Measurements from ENCODE around the gene RNLS.
"Not testable (repeated sequence)": the region's sequence is repeated elsewhere in the genome, so short reads cannot be mapped to it uniquely, and the experiment has no call there.

RNLS gene

GRCh38 chr10:88286030-88286429 is 297.1 kb downstream of the RNLS start:
- DNase-seq: no peak

- DNase-seq: no peak
Measured at GRCh38 chr10:88281592-88282347, 301.3 kb downstream of the RNLS start.

- no peak for DNase-seq
Measured at GRCh38 chr10:88280518-88280917, 302.6 kb downstream of the RNLS start.

GRCh38 chr10:88278912-88279311 is 304.2 kb downstream of the RNLS start:
- no peak for DNase-seq

- DNase-seq: not testable (repeated sequence)
Measured at GRCh38 chr10:88276945-88277344, 306.2 kb downstream of the RNLS start.

GRCh38 chr10:88274286-88274685 is 308.8 kb downstream of the RNLS start:
- DNase-seq: no peak

- no peak for DNase-seq
Measured at GRCh38 chr10:88273567-88273966, 309.6 kb downstream of the RNLS start.

- no peak for DNase-seq
Measured at GRCh38 chr10:88271761-88272543, 311.2 kb downstream of the RNLS start.

GRCh38 chr10:88270871-88271713 is 312.0 kb downstream of the RNLS start:
- no peak for DNase-seq

GRCh38 chr10:88270061-88270808 is 312.9 kb downstream of the RNLS start:
- no peak for DNase-seq

- DNase-seq: no peak
Measured at GRCh38 chr10:88262591-88263234, 320.4 kb downstream of the RNLS start.

GRCh38 chr10:88261152-88261551 is 322.0 kb downstream of the RNLS start:
- no peak for DNase-seq

GRCh38 chr10:88260329-88261051 is 322.6 kb downstream of the RNLS start:
- DNase-seq: no peak

- DNase-seq: no peak
Measured at GRCh38 chr10:88259381-88259780, 323.7 kb downstream of the RNLS start.

- no peak for DNase-seq
Measured at GRCh38 chr10:88256886-88257285, 326.2 kb downstream of the RNLS start.

- DNase-seq: no peak
Measured at GRCh38 chr10:88256013-88256680, 327.0 kb downstream of the RNLS start.

GRCh38 chr10:88254091-88254490 is 329.0 kb downstream of the RNLS start:
- DNase-seq: no peak

- no peak for DNase-seq
Measured at GRCh38 chr10:88253622-88254021, 329.5 kb downstream of the RNLS start.

- no peak for DNase-seq
Measured at GRCh38 chr10:88253128-88253527, 330.0 kb downstream of the RNLS start.

GRCh38 chr10:88249450-88249849 is 333.7 kb downstream of the RNLS start:
- no peak for DNase-seq

- no peak for DNase-seq
Measured at GRCh38 chr10:88246675-88247074, 336.4 kb downstream of the RNLS start.
